Spleen (tissue), 13 donors: Measurements from ENCODE around the gene POM121L12. TPM values are rescaled to one million over a fixed set of nuclear protein-coding genes. Genes with fewer than 3 reads are reported as not detected.
A peak's percentile ranks its signal among the peaks of the same experiment; 100 is the strongest.

Experiments
- DNase-seq: peaks from one replicate; pipeline ENCODE4 v3.0.0-alpha.2; 2020
- H3K27ac ChIP-seq, 8 donors: fragments of 200-600 bp; sonication (generic) in 7 of 8; 1 replicate in 4 of 8; 2 replicates in 4 of 8; pipeline versions ENCODE4 v1.5.0 to v1.8.0; 2016 to 2021; ENCODE audit warnings: inconsistent platforms in 4 of 8, mild to moderate bottlenecking in 4 of 8, moderate library complexity in 1 of 8
- H3K27me3 ChIP-seq, 7 donors: fragments of 200-600 bp; sonication (generic) in 6 of 7; replicated peaks in 1 of 7; 1 replicate in 4 of 7; 2 replicates in 3 of 7; pipeline versions ENCODE4 v1.5.0 to v1.8.0; 2016 to 2021; ENCODE audit warnings: inconsistent platforms in 3 of 7, mild to moderate bottlenecking in 1 of 7
- H3K36me3 ChIP-seq, 6 donors: fragments of 200-600 bp; sonication (generic) in 5 of 6; 1 replicate in 4 of 6; 2 replicates in 2 of 6; pipeline versions ENCODE4 v1.5.0 to v1.8.0; 2016 to 2021; ENCODE audit warnings: inconsistent platforms in 2 of 6
- H3K4me1 ChIP-seq, 6 donors: fragments of 200-600 bp; sonication (generic) in 5 of 6; 1 replicate in 3 of 6; 2 replicates in 3 of 6; pipeline versions ENCODE4 v1.5.0 to v1.8.0; 2016 to 2021; ENCODE audit warnings: inconsistent platforms in 3 of 6
- H3K4me3 ChIP-seq, 8 donors: fragments of 200-600 bp; sonication (generic) in 7 of 8; 1 replicate in 4 of 8; 2 replicates in 4 of 8; pipeline versions ENCODE4 v1.5.0 to v1.8.0; 2016 to 2021; ENCODE audit warnings: inconsistent platforms in 4 of 8, mild to moderate bottlenecking in 4 of 8, moderate library complexity in 2 of 8
- H3K9me3 ChIP-seq, 8 donors: fragments of 200-600 bp; sonication (generic) in 7 of 8; 1 replicate in 4 of 8; 2 replicates in 4 of 8; pipeline versions ENCODE4 v1.5.0 to v1.8.0; 2016 to 2021; ENCODE audit warnings: inconsistent platforms in 4 of 8
- CTCF ChIP-seq, 11 experiments: fragments of 200-600 bp in 7 of 11; fragments of 450-650 bp in 4 of 11; sonication (generic) in 4 of 11; IDR thresholded peaks in 8 of 11; conservative IDR thresholded peaks in 3 of 11; 1 replicate in 7 of 11; 2 replicates in 4 of 11; pipeline versions ENCODE4 v1.4.0 to v1.8.0; 2016 to 2021; ENCODE audit warnings: antibody characterized with exemption in 11 of 11, inconsistent platforms in 4 of 11, mild to moderate bottlenecking in 1 of 11
- POLR2A ChIP-seq, 3 donors: fragments of 450-650 bp; IDR thresholded peaks; one replicate each; pipeline ENCODE4 v1.5.1; 2017; ENCODE audit warnings: antibody characterized with exemption in 3 of 3, mild to moderate bottlenecking in 1 of 3
- POLR2AphosphoS5 ChIP-seq, 3 donors: sonication (generic); formaldehyde crosslinking; IDR thresholded peaks; one replicate each; pipeline ENCODE4 v1.5.1; 2017; ENCODE audit warnings: antibody characterized with exemption in 3 of 3
- WGBS, 5 donors: extraction: QIAGEN DNeasy Blood & Tissue Kit in 3 of 5; methylation state at CpG; one replicate each; pipeline versions ENCODE4 v1.1.5 to v1.1.7; 2013 to 2018; 5-methylcytosine and 5-hydroxymethylcytosine counted together
- intact Hi-C: fragments of 100-400 bp; cut with DNase I; formaldehyde crosslinking; loops from one replicate; pipeline ENCODE4 v1.15.0; 2023; ENCODE audit warnings: low total_unique reads
- long read RNA-seq, 2 donors: transcript quantifications; one replicate each; lab custom pipeline, GENCODE V29; 2026
- polyA plus RNA-seq, 3 donors: library from polyadenylated mRNA; stranded (reverse); fragments of 200-250 nt; gene quantifications; one replicate each; pipeline ENCODE4 v1.2.1, GENCODE V29; 2013
- total RNA-seq, 7 donors: library from RNA; depleted of rRNA in 3 of 7; stranded (reverse); fragments of >200 nt in 3 of 7; fragmentation: NEBNext Ultra II Directional in 4 of 7; extraction: Animal tissue kit (Norgen Biotek cat#: 25700) in 4 of 7; gene quantifications; one replicate each; pipeline versions ENCODE4 v1.1.0 to v1.2.1, GENCODE V29; 2016 to 2021
- donor health status: healthy with polysubstance abuse.
- donor health status: DM: no; HTN: no; CAD: no; lungs with moderate emphysema.
- donor health status: DM: no; HTN: no; CAD: no.
- donor health status: Bipolar disorder and iron deficiency.
- donor health status: healthy.
- donor health status: DM: no; HTN: no; CAD: no.
- donor health status: DM: yes; HTN: yes; CAD: no.

The POM121L12 gene
- total RNA-seq: not detected
- polyA plus RNA-seq: not detected
- long read RNA-seq, donor 1: 0 reads
- long read RNA-seq, donor 2: 0 reads

DNA sequence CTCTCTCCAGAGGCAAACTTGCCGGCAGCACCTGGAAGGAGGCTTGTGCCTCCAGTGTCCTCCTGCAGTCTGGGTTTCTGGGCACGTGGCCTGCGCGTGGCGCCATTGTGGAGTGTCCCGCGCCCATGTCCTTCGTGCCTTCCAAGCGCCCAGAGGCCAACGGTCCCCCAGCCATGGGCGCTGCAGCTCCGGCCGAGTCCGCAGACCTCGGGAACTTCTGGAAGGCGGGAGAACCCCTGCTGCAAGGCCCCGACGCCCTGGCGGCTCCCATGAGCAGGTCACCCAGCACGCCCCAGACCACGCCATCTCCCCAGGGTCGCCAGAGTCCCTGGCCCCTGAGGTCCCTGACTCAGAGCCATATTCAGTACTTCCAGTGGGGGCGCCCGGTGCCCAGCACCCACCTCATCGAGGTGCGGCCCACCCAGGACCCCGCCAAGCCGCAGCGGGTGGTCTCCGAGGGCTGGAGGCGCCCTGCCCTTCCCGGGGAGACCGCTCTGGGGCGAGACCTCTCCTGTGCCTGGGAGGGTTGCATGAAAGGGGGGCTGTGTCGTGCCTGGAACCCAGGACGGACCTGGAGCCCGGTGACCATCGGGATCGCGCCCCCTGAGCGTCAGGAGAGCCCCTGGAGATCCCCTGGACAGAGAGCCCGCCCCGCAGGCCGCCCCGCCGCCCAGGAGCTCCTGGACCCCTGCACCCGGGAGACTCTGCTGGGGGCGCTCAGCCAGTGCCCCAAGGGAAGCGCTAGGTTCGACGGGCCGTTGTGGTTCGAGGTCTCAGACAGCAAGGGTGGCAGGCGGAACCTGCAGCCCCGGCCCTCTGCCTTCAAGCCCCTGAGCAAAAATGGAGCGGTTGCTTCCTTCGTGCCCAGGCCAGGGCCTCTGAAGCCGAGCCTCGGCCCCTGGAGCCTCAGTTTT lies at the start of gene POM121L12:
Gene POM121L12 (plus strand): TSS at position 135 of the 914 bp plus-strand sequence. CDS start 39 bp downstream, at position 174.
- no peak within 1 kb of the TSS for H3K27ac ChIP-seq
- H3K27me3 ChIP-seq: no peaks in the 10 kb centered on the region
- no peaks in the 10 kb centered on the region for H3K4me1 ChIP-seq
- H3K9me3 ChIP-seq: peaks cover 0 to 36% (median 25%) of the 10 kb centered on the region in 8 donors
- WGBS, 5 donors: 88 to 96% (median 92%) methylated on average over 9 to 59 of the region's 59 CpGs
- no peak for TF ChIP-seq POLR2AphosphoS5 (IDR thresholded peaks at IDR 0.05)
- no peak for TF ChIP-seq CTCF (IDR thresholded peaks at IDR 0.05 in 8 of 11, conservative IDR thresholded peaks at IDR 0.05 in 3 of 11)
- no peak for TF ChIP-seq POLR2A (IDR thresholded peaks at IDR 0.05)
- no peak within 1 kb of the TSS for H3K4me3 ChIP-seq
- intact Hi-C loops: no loop called here
- DNase-seq: peak; percentile 61
- H3K36me3 ChIP-seq: no peaks in the 10 kb centered on the region

GRCh38 chr7:52992001-52992400 lies 43.4 kb upstream of the POM121L12 start:
- Histone ChIP-seq H3K27ac (no peak overlapping the region), H3K4me1 (no peaks in the 10 kb centered on the region), H3K36me3 (no peaks in the 10 kb centered on the region), H3K4me3 (no peak overlapping the region), H3K9me3 (peaks cover 0 to 54% (median 35%) of the 10 kb centered on the region in 8 donors), H3K27me3 (no peaks in the 10 kb centered on the region)
- TF ChIP-seq POLR2AphosphoS5 (IDR thresholded peaks at IDR 0.05) (no peak), POLR2A (IDR thresholded peaks at IDR 0.05) (no peak), CTCF (IDR thresholded peaks at IDR 0.05 in 8 of 11, conservative IDR thresholded peaks at IDR 0.05 in 3 of 11) (no peak)
- DNase-seq: no peak
- intact Hi-C loops: no loop called here

DNA sequence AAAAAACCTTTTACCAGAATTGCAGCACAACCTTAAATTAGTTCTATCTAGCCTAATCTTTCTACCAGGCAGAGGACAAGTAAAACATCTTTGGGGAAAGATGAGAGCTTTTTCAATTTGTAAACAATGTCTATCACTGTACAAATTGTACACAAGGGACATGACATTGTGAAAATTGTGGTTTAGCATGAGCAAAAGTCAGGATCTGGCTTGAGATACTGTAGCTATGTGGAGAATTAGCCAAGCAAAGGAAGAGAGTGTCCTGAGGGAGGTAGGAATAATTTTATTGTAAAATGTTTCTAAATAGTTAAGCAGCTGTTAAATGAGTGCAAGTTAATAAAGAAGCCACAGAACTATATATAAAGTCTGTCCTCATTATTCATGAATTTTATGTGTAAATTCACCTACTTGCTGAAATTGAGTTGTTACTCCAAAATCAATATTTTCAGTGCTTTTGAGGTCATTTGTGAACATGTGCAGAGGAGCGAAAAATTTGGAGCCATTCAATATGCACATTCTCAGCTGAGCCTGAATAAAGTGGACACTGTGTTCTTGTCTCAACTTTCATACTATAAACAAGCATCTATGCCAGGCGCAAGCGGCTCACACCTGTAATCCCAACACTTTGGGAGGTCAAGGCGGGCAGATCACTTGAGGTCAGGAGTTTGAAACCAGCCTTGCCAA lies 42.8 kb upstream of the POM121L12 start:
- H3K4me1 ChIP-seq: no peaks in the 10 kb centered on the region
- no peaks in the 10 kb centered on the region for H3K36me3 ChIP-seq
- WGBS, 5 donors: 88 to 92% (median 90%) methylated on average over 4 of the region's 4 CpGs
- TF ChIP-seq CTCF (IDR thresholded peaks at IDR 0.05 in 8 of 11, conservative IDR thresholded peaks at IDR 0.05 in 3 of 11): no peak
- TF ChIP-seq POLR2AphosphoS5 (IDR thresholded peaks at IDR 0.05): no peak
- no peak for TF ChIP-seq POLR2A (IDR thresholded peaks at IDR 0.05)
- peaks cover 0 to 48% (median 30%) of the 10 kb centered on the region in 8 donors for H3K9me3 ChIP-seq
- H3K4me3 ChIP-seq: no peak overlapping the region
- DNase-seq: no peak
- no peaks in the 10 kb centered on the region for H3K27me3 ChIP-seq
- no peak overlapping the region for H3K27ac ChIP-seq
- intact Hi-C loops: no loop called here

DNA sequence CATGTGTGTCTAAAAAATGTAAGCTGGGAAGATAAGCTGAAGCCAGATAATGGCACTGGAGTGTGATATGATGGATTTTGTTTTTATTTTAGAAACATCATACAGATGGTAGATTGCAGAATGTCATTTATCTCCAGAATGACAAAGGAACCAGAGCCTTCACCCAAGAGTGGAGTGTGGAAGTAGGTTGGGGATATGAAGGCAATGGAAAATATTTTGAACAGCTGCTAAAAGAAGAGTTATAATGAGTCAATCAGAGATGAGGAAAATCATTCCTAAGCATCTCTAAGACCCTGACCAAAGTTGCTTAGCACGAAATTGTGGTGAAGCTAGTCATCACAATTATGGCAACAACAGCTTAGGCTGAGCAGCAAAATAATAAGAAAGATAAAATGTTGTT lies 39.8 kb upstream of the POM121L12 start:
- Histone ChIP-seq H3K27ac (no peak overlapping the region), H3K4me1 (no peaks in the 10 kb centered on the region), H3K4me3 (no peak overlapping the region), H3K27me3 (no peaks in the 10 kb centered on the region), H3K36me3 (no peaks in the 10 kb centered on the region), H3K9me3 (peaks cover 0 to 34% (median 6%) of the 10 kb centered on the region in 8 donors)
- TF ChIP-seq POLR2AphosphoS5 (IDR thresholded peaks at IDR 0.05) (no peak), CTCF (IDR thresholded peaks at IDR 0.05 in 8 of 11, conservative IDR thresholded peaks at IDR 0.05 in 3 of 11) (no peak), POLR2A (IDR thresholded peaks at IDR 0.05) (no peak)
- intact Hi-C loops: no loop called here
- WGBS, 5 donors: 26 to 54% (median 41%) methylated on average over 1 of the region's 1 CpG
- no peak for DNase-seq
